GM18499 (cell line): ENCODE measurements around the gene GIPC3.

Experiments used
- ATAC-seq: cut with Tn5 transposase; IDR thresholded peaks from one replicate; pipeline ENCODE4 v1.9.1; 2021; ENCODE audit warnings: moderate number of reproducible peaks; ENCODE audit not compliant: insufficient read depth, unreplicated experiment

GIPC3 gene

GRCh38 chr19:3632739-3633558, 47.7 kb downstream of the GIPC3 start:
- ATAC-seq: no peak

- no peak for ATAC-seq
Observed at GRCh38 chr19:3633559-3633988, 48.3 kb downstream of the GIPC3 start.

- no peak for ATAC-seq
Observed at GRCh38 chr19:3634496-3635045, 49.3 kb downstream of the GIPC3 start.

- ATAC-seq: no peak
Observed at GRCh38 chr19:3636506-3636905, 51.2 kb downstream of the GIPC3 start.

- ATAC-seq: no peak
Observed at GRCh38 chr19:3636962-3637361, 51.7 kb downstream of the GIPC3 start.

- no peak for ATAC-seq
Observed at GRCh38 chr19:3637621-3638020, 52.3 kb downstream of the GIPC3 start.

- no peak for ATAC-seq
Observed at GRCh38 chr19:3638208-3639193, 53.2 kb downstream of the GIPC3 start.

GRCh38 chr19:3639479-3639878, 54.2 kb downstream of the GIPC3 start:
- no peak for ATAC-seq

GRCh38 chr19:3641515-3642269, 56.4 kb downstream of the GIPC3 start:
- ATAC-seq: no peak

- no peak for ATAC-seq
Observed at GRCh38 chr19:3642296-3642695, 57.0 kb downstream of the GIPC3 start.
